NCI-H510A treated with DMSO at 0.1 percent for 48 hours (cell line): ENCODE results near the gene PRDM16.

Experiments used
- DNase-seq: peaks from one replicate; lab custom pipeline; 2025; lab: John Stamatoyannopoulos, UW

Gene PRDM16

DNA sequence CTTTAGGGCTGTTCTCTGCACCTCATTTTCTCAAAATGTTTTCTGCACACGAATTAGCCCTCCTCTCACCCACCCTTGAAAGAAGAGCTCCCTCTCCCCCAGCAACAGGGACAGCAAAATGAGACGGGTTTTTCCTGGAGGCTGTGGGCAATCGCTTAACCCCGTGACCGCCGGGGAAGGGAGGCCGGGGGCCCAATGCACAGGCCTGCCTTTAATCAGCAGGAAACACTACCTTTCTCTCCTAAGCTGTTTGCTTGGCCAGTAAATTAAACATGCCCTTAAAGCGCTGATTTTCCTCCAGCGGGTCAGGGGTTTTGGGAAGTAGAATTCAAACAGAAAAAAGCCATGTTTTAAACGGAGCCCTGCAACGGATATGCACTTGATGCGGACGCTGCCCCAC lies 114.4 kb downstream of the PRDM16 start:
- no peak for DNase-seq

DNA sequence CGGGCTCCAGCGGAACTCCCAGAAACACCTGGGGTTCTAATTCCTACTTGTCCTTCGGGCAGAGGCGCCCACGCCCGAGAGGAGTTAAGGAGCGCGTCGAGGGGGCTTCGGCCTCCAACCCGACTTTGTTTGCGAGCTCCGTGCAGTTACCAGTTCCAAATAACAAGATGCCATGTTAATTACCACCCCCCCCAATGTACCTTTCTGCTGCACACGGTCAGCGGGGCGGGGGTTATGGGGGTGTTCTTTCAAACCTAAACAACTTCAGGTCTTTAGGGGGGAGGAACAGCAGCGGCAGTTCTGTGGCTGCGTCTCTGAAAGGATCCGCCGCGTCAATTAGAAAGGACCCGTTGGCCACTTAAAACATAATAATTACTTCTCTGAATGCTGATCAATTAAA lies 114.8 kb downstream of the PRDM16 start:
- DNase-seq = no peak

DNA sequence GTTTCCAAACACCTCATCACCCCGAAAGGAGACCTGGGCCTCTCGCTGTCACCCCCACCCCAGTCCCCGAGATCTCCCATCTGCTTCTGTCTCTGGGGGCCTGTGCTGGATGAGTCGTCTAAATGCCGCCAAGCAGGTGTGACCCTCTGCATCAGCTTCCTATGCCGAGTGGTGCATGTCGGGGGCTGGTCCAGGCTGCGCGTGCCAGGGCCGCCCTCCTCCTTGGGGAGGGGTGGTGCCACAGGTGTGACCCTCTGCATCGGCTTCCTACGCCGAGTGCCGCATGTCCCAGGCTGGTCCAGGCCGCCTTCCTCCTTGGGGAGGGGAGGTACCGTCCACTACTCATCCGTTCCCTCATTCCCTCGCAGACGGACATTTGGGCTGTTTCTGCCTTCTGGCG lies 115.7 kb downstream of the PRDM16 start:
- DNase-seq = no peak

DNA sequence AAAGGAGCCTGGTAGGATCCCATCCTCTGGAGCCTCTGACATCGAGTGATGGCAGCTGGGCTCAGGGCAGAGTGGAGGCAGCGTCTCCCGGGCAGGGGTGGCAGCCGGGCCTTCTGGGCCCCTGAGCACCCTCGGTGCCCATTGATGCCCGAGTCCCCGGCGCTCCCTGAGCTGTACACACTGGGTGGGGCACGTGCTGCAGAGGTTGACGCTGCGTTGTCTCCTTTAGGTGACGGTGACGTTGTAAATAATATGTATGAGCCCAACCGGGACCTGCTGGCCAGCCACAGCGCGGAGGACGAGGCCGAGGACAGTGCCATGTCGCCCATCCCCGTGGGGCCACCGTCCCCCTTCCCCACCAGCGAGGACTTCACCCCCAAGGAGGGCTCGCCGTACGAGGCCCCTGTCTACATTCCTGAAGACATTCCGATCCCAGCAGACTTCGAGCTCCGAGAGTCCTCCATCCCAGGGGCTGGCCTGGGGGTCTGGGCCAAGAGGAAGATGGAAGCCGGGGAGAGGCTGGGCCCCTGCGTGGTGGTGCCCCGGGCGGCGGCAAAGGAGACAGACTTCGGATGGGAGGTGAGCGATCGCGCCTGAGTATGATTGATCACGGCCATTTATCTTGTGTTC lies 117.0 kb downstream of the PRDM16 start:
- no peak for DNase-seq

DNA sequence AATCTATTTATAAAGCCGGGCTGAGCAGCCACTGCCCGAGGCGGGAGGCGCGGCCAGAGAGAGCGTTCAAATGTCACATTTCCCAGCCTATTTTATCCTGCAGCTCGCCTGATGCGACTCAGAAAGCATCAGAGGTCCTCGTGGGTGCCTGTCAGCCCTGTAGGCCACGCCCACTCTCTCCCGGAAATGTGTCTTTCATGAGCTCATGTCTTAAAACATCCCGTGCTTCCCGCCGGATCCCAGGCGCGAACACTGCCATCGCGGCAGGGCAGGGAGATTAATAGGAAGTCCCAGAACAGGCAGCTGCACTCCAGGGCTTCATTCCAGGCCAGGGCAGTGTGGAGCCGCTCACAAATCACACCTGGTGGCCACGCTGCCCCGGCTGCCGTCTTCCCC lies 117.5 kb downstream of the PRDM16 start:
- no peak for DNase-seq

DNA sequence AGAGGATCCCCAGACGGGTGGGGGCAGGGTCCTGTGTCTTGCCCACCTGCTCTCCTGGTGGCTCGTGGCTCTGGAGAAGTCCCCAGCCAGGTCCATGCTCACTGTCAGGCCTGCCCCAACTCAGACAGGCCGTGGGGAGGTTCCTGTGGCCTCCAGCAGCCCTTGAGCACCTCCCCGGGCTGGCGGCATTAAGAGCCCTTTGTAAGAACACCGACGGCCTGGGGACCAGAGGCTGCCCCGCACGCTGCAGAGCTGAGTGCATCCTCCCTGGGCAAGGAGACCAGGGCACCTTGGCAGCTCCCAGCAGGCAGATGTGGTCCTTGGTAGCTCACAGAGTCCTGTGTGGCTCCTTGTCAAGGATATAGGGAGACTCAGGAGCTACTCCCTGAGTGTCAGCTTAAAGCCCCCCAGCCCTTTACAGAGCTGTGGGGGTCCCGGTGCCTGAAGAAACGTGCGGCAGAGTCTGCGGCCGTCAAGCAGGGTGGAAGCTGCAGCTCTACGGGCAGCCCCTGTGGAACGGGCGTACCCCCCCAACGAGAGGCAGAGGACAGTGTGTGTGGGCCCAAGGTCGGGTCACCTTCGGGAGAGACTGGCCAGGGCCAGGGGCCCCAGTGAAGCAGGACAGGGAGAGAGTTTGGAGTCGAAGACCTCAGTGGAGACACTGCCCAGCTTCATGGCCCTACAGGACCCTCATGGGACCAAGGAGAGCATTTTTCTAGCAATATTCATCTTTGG lies 118.6 kb downstream of the PRDM16 start:
- no peak for DNase-seq

DNA sequence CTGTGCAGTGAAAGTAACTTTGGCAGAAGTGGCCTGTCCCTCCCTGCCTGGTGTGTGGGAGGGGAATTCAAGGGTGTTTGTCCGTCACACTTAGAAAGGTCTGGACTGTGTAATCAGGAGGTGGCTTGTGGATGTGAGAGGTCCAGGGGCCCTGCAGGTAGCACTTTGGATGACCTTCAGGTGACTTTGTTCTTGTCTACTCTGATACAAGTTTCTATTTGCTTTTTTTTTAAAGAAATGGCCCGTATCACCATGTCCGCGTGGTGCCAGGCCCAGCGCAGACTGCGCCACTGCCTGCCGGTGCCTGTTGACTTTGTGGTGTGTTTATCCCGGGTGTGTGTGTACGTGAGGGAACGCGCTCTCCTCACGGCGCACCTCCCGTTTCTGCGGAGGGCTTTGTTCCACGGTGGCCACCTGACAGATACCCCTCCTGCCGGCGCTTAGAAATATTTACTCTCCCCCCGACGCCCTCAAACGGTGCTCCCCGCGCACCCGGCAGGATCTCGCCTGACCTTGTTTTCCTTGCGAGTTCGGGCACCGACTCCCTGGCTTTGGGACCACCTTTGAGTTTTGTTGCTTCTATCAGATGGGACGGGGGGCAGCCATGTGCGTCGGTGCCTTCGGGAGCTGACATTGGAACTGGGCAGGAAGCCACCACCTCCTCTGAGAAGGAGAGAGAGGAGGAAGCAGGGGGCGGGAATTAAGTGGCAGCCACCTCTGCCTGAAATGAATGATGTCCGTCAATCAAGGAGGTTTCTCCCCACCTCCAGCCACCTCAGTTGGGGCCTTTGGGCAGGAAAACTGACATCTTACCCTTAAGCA lies 119.4 kb downstream of the PRDM16 start:
- DNase-seq = no peak

DNA sequence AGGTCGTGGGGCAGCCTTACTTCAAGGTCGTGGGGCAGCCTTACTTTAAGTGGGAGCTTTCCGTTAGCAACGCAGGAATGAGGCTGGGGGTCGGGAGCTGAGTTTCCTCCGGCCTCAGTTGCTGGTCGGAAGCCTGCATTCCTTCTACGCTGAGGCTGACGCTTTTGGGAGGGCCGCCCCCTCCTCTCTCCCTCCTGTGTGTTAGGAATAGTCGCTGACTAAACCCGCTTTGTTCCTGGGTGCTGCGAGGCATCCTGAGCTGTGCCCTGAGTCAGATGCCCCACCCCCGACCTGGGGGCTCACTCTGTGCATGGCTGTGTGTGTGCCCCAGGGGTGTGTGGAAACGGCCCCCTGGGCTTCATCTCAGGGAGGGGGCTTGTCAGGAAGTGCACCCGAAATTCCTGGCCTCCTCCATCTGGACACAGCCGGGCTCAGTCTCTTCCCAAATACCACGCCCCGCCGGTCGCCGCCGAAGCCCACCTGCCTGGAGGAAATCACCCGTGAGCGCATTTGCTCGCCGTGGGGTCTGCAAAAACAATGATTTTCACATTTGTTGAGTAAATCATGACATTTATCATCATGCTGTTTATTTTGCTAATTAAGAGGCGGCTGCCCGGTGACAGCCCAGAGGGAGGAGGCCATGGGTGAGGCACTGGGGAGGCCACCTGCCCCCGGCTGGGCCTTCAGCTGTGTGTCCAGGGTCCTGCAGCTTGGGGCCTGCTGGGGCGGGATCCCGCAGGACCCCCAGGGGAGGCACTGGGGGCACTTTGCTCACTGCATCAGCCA lies 121.4 kb downstream of the PRDM16 start:
- no peak for DNase-seq

DNA sequence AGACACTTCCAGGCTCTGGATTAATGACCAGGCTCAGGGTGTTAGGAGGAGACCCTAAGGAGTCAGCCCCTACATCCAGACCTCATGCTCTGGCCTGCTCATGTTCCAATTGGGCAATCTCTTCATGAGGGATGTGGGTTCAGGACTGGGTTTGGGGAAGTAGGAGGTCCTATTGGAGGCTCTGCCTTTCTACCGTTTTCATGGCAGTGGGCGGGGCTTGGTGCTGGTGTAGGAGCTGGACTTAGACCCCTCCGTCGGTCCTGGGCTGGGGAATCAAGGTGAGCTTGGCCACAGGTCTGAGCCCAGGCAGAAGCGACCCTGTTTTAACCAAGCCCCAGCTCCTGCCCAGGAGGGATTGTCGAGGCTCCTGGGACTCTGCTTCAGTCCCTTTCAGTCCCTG lies 123.4 kb downstream of the PRDM16 start:
- no peak for DNase-seq

DNA sequence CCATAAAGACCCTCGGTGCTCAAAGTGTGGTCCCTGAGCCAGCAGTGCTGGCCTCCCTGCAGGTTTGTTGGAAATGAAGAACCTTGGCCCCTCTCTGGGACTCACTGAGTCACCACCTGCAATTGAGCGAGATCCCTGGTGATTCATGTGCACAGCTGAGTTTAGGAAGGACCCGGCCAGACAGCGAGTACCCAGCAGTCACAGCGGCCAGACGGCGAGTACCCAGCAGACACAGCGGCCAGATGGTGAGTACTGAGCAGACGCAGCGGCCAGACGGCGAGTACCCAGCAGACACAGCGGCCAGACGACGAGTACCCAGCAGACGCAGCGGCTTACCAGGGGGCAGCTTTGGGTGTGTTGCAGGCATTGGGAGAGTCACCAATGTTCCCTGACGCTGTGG lies 123.8 kb downstream of the PRDM16 start:
- DNase-seq = no peak

DNA sequence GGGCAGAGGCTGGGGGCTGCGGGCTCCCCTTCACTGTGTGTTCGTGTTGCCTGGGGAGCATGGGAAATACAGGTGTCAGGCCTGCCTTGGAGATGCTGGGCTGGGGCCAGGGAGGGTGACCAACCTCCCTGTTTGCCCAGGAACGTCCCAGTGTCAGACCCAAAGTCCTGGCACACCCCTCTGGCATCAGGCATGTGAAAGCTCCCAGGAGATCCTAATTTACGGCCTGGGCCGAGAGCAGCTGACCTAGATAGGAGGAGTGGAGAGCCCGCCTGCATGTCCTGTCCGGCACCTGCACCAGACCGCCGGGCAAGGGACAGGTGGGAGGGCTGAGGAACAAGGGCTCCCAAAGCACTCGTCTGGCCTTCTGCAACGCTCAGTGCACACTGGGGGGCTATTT lies 124.8 kb downstream of the PRDM16 start:
- DNase-seq = no peak

DNA sequence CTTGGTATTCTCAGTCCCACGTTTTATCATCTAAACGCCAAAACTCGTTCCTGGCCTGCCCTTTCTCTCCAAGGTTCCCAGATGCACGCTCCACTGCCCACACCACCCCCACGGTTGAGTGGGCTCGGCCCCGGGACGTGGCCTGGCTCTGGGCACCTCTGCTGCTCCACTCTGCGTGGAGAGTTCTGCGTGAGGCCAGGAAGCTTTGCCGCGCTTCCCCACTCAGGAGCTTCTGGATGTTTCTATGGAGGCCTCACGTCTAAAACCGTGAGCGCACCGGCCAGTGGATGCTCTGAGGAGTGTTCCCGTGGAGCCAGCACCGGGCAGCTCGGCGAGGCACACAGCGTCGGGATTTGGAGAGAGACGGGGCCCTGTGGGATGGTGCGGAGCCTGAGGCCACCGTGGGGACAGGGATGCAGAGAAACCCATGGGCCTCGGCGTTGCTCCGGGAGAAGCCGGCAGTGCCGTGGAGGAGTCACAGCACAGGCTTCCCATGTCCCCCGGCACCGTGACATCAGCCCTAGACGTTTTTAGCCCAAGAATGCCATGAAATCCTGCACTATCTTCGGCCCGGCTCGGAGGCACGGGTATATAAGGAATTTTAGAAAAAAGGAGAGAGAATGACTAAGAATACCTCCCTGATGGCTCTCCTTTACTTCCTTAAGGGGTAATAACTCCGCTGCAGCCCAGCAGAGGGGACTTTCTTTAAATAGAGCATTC lies 125.9 kb downstream of the PRDM16 start:
- DNase-seq = no peak

DNA sequence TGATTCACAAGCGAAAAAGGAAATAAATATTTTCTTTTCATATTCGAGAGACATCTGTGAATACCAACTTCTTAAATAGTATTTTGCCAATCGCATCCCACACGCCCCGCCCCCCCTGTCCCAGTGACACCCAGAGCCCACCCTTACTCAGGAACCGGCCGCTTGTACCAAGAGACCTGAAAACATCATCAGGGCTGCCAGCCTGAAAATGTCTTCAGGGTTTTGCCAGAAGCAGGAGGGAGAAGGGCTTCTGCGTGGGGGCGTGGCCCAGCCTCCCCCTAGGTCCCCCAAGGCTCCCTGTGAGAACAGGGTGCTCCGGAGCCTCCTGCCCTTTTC lies 126.4 kb downstream of the PRDM16 start:
- DNase-seq = no peak

DNA sequence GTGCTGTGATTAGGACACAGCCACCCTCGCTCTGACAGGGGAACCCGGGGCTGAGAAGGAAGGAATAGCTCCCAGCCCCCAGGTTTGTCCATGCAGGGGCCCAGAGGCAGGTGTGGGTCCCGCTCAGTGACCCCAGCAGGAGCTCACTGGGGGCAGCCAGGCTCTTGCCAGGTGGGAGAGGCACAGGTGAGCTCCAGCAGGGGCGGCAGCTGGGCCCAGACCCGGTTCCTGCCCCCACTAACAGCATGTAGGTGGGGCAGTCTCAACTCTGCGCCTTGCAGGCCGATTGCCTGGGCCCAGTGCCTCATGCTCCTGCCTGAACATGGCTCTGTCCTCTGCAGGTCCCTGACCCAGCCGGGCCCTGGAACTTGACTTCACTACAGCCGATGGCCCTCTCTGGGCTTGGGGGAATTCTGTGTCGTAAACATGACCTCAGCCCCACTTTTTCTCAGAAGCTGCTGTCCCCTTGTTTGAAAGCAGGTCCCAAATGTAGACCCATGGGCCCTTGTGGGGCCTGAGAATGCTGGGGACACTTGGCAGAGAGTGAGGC lies 127.0 kb downstream of the PRDM16 start:
- DNase-seq = no peak

DNA sequence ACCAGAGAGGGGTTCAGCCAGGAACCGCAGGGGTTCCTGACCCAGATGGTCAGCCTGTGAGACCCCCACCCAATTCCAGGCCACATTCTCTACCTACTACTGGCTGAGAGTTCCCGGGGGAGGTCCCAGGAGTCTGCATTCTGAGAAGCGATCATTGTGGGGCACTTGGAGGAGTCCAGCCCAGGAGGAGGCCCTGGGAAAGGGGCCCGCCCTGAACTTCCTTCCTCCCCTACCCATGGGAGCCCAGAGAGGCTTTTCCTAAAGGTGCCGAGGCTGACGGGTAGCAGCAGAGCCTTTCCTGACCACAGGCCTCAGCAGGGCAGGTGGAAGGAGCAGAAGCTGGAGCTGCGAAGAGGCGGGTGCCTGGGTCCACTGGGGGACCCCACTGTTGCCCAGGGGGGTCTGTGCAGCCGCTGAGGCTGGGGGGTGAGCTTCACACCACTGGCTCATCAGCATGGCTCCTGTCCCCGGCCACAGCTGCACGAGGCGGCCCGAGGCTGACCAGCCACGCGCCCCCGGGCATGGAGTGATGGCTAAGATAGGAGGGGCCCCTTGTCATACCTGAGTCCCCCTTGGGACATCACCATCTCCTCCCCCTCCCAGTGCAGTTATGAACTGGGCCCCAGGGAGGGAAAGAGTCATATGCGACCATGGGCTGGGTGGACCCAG lies 127.7 kb downstream of the PRDM16 start:
- DNase-seq = no peak

DNA sequence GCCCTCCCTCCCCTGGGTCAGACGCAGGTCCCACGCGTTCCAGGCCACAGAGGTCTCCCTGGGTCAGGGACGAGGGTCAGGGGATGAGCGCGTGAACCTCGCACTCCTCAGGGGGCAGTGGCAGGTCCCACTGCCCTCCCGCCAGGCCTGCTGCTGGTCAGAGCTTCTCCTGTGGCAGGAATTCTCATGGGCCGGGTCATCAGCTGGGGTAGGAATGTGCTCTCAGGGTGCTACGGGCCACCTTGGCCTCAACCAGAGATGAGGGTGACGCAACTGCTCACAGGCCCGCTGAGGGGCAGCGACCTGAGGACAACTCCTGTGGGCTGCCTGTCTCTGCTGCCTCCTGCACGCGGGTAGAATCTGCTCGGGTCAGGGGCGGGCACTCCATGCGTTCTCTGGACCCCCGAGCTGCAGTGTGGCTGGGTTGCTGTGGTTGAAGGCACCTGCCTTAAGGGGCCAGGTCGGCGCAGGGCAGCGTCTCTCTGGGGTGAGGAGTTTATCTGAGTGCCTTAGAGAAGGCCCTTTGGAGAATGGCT lies 128.8 kb downstream of the PRDM16 start:
- no peak for DNase-seq

DNA sequence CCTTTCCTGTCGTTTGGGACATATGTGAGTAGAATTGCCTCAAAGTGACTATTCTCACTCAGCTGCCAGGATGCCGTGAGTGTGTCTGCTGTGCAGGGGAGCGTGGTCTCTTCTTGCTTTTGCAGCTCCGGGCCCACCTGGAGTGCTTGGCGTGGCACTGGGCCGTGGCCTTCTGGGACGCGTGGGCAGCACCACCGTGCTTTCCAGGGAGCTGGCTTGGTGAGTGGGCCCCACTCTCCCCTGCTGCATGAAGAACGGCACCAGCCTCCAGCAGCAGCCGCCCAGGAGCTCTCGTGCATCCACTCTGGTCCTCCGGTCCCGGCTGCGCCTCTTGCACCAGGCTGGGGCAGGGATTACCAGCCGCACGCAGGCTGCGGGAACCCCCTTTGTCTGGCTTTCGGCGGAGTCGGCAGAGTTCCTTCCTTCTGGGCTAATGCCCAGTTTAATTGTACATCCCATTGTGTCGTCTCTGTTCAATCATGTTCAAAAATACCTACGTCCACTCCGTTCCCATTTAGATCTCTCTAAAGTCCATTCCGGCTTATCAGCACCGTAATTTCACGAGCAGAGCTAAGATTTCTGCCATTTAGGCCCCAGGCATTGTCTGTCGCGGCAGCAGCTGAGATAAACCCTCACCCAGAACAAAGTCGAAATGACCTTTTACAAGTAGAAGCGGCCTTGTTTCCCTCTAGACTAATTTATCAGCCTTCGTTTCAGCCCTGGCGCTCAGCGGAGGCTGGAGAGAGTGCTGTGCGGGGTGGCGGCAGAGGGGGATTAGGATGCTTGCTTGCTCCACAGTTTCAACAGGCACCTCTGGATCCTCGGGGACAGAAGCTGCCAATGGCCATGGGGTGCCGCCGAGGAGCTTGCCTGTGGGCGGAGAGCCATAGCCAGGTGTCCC lies 129.6 kb downstream of the PRDM16 start:
- DNase-seq = no peak

DNA sequence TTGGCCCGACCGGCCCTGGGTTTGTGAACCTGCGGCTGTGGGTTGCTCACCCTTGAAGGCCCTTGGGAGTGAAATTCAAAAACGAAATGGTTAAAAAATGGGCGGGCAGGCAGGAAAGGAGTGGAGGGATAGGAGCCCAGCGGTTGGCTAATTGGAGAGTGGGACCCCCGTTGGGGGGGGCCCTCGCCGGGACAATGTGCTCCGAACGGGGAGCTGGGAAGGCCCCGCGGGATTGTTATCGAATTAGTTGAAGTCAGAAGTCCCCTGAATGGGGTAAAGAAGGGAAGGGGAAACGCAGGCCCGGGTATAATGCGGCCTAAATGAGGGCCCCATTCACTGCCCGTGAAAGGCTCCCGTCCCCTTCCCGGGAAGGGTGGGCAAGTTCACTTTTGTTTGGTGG lies 135.7 kb downstream of the PRDM16 start:
- no peak for DNase-seq

DNA sequence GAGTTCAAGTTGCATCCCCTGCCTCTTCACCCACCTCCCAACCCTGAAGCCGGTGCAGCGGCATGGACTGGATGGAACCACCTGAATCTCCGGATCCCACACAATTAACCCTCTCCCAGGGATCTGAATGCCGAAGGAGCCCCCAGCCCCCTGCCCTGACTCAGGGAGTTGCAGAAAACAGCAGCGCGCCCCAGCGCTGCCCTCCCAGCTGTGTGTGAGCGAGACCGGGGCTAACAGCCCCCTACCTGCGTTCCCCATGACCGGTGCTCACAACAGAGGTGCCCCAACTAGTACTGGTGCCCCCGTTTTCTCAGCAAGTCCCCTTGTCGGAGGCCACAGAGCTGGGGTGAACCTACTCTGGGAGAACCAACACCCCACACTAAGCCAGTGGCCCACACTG lies 136.8 kb downstream of the PRDM16 start:
- no peak for DNase-seq

DNA sequence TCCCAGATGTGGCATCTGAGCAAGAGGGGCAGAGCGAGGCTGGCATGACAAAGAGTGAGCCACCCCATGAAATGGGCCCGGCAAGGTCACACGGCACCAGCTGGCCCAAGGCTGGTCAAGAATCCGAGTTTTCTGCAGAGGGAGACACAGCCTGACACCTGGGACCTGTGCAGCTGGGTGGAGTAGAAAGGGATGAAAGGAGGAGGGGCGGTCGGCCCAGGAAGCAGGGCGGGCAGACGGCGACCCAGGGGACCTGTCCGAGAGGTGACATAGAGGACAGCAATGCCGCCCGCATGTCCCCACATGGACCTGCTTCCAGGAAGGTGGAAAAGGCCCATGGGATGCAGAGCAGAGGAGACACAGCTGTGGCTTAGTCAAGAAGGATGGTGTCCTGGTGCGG lies 137.7 kb downstream of the PRDM16 start:
- DNase-seq = no peak
